Stimulated activated CD4-positive, alpha-beta T cell treated with anti-CD3 and anti-CD28 coated beads, Interleukin-4, amount 100 ng/mL, for 48 hours (primary cell): Measurements from ENCODE around the gene MGAT5.

ENCODE experiments used
- DNase-seq, 2 donors: peaks; one replicate each; pipeline ENCODE4 v3.0.0-alpha.2; 2020; ENCODE audit warnings: low read depth in 2 of 2

MGAT5 gene

DNA sequence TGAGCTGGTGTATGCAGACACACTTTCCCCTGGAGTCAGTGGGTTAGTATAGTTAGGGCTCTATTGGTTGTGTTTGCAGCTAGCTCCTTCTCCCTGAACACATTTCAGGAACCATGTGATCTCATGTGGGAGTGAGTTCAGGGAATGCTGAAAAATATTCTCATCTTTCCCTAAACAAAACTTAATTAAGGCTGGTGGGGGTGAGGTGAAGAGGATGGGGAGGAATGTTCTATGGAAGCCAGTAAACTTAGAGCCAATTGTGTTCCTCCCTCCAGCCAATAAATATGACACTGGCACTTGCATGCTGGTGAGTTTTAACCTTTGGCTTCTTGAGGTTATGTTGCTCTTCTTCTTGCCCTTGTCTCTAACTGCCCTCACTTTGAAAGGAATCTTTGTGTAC, 952 bp downstream of the MGAT5 start:
- DNase-seq, result no peak

DNA sequence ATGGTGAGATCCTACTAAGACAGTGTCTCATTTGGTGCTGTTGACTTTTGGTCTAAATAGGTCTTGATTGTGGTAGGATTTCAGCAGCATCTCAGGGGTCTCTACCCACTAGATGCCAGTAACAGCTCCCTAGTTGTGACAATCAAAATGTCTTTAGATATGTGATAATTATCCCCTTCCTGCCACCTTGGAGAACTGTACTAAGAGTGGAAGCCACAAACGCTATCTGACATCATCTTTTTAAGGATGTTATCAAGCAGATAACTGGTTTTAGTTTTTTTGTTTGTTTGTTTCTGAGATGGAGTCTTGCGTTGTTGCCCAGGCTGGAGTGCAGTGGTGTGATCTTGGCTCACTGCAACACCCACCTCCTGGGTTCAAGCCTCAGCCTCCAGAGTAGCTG, 3.1 kb downstream of the MGAT5 start:
- DNase-seq, result no peak

DNA sequence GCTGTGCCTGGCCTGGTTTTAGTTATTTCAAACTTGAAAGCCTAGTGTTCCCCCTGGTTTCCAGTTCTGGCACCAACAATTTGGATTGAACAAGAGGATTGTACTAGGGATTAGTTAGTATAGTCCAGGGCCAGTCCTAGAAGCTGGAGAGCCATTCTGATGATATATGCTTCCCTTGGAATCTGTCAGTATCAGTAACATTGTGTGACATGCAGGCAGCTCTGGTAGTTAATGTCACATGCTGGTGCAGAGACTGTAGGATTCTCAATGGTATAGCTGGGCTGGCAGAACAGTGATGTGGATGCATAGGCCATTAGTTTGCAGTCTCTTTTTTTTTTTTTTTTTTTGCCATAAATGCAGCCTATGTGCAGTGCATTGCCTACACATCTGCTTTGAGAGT, 3.6 kb downstream of the MGAT5 start:
- DNase-seq, result no peak

DNA sequence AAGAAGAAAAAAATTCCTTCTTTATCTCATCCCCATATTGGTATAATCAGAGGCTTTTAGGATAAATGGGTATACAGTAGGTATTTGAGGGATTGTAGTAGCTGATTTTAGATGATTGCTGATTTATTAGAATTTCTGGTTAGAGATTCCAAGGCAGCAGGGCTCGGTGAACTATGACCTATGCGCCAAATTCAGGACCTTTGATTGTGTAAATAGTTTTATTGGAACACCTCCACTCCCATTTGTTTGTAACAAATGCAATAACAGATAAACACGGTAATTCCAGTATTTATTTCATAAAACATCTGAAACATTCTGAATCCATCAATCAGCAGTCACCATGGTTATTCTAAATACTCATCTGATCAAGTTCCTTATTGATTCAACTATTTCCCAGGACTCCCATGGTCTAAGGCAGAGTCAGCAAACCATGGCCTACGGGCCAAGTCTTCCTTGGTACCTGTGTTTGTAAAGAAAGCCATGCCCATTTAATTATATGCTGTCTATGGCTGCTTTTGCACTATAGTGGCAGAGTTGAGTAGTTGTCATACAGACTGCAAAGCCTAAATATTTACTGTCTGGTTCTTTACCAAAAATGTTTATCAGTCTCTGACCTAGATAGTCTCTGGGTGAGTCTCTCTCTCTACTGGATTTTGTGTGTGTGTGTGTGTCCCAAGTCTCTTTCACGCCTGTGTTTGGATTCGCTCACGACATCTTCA, 4.3 kb downstream of the MGAT5 start:
- no peak for DNase-seq

DNA sequence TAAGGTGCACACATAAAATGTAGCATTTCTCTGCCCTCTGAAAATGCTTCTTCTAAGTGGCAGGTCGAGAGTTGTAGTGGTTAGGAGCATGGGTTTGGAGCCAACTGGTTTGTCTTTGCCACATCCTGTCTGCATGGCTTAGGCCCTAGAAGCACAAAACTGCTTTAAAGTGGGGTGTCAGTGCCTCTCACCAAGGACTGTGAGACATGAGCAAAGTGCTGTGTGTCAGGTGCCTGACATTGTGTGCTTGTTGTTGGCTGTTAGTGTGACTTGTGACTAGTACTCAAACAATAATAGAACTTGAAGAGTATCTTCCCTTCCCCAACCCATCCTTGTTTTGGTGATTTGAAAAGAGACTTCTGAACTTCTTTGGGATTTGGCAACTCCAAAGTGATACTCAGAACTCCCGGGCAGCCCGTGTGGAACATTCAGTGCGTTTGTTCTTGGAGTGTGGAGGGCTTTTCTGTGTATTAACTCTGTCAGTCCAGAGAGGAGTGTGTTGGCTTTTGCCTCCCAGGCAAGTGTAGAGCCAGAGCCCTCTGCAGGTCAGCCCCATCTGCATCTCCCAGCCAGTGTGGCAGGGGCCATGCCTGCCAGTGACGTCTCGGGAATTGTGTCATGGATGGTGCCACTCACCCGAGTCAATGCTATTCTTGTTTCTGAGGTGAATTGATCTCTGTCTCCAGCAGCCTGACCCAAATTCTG, 5.0 kb downstream of the MGAT5 start:
- no peak for DNase-seq

DNA sequence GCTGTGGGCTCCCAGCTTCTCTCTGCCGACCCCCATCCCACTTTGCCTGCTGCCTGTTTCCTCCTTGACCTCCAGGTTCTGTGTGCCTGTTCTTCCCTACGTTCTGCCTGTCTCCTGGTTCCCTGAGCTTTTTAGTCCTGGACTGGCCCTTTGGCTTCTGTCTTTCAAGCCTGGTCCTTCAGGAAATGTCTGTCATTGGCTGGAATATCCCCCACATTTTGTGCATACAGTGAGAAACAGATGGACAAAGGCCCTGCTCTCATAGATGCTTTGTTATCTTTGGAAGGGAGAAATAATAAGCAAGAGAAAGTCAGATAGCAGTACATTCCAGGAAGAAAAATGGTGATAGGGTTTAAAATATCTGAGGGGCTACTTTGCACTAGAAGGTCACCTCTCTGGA, 5.7 kb downstream of the MGAT5 start:
- DNase-seq, result no peak

DNA sequence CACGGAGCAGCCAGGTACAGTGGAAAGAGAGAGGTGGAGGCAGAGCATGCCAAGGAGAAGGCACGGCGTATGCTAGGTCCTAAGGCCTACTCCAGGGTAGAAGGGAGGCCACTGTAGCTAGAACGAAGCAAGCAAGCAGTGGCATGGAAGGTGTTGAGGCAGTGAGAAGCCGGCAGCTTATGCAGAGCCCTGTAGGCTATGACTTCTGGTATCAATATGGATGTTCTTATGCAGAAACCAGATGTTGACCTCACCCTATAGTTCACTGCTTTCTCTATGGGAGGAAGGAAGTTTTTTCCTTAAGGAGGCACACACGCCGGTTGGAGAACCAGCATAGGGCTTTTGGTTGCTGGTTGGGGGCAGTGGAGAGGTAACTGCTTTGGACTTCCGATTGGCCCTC, 6.1 kb downstream of the MGAT5 start:
- no peak for DNase-seq

DNA sequence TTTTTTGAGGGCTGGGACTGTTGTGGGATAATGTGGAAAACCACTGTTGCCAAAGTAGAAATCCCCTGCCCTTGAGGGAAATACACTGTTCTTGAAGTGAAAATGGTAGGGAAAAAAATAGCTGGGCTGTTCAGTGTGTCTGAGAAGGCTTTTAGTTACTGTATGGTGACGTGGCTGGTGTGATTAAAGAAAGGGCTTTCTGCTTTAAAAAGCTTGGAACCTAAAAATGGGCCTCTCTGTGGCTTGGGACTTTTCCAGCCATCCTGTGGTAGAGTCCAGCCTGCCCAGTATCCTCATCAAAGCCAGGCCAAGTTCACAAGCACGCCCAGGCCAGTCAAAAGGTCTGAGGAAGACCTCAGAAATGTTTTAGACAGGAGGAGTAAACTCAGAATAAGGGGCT, 6.8 kb downstream of the MGAT5 start:
- DNase-seq, result no peak

DNA sequence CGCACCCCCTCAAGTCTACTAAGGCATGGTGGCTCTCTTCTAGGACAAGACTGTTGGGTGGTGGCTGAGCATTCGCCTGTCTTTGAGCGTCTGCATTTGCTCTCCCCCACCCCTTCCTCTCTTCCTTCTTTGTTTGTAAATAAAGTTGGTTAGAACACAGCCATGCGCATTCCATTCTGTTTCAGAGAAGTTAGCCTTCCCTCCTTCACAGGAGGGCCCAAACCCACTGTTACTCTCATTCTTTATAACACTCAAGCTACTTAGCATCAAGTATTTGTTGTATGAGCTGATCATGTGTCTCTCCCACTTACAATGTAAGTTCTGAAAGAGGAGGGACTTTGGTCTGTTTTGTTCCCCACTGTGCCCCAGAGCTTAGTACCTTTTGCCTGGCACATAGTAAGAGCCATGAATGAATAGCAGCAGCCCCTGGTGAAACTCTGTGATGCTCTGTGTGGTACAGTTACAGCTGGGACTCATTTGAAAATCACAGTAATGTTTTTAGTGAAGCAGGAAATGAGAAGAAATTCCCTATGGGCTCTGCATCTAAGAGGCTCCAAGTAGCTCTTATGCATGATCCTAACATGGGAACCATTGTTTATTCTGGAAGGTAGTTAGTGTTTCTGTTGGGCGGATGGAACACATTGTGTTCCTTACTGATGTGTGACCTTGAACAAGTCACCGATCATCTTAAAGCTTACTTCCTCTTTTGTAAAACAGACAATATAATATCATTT, 7.7 kb downstream of the MGAT5 start:
- no peak for DNase-seq

DNA sequence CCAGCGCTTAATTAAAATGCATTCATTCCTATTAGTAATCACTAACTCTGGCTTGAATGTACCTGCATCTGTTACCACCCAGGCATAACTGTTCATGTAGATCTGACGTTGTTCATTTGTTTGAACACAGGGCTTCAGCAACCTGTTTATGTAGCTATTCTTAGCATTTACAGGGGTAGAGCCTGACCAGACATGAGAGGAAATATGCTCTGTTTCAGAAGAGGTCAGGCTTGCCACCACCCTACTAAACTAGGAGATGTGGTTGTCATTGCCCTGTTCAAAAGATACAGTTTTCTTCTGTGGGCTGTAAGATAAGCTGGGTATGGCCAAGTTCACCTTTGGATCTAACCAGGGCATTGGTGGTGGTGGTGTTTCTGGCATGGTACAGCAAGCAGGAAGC, 8.8 kb downstream of the MGAT5 start:
- DNase-seq, result no peak

DNA sequence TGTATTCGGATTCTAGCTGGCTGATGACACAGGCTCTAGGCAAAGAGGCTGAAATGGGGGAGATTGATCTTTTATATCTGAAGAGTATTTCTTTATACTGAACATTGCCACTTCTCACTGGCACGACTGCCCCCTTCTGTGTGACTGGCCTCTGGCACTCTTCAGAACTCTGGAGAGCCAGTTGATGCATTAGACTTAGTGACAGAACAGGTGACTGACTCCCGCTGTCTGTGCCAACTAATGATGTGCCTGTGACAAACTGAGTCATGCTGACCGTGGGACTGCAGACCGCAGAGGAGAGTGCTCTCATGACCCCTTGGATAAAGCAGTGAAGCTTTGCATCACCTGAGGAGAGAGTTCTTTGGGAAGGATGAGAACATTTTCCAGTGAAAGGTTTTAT, 14.4 kb downstream of the MGAT5 start:
- DNase-seq, result no peak

DNA sequence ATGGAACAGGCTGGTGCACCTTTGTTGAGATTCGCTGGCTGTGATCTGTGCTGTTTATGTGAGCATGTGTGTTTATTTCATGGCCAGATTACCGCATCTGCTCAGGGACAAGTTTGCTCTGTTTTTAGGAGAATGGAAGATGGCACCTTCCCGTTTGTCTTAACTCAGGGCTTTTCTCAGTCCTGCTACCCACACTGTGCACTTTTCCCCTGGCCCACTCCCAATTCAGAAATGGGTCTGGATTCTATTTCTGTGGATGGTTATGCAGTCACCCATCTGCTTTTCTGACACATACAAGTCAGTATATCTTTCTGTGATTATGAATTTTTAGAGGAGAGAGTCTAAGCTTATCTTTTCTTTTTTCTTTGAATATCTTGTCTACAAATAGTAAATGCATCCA, 15.4 kb downstream of the MGAT5 start:
- no peak for DNase-seq

DNA sequence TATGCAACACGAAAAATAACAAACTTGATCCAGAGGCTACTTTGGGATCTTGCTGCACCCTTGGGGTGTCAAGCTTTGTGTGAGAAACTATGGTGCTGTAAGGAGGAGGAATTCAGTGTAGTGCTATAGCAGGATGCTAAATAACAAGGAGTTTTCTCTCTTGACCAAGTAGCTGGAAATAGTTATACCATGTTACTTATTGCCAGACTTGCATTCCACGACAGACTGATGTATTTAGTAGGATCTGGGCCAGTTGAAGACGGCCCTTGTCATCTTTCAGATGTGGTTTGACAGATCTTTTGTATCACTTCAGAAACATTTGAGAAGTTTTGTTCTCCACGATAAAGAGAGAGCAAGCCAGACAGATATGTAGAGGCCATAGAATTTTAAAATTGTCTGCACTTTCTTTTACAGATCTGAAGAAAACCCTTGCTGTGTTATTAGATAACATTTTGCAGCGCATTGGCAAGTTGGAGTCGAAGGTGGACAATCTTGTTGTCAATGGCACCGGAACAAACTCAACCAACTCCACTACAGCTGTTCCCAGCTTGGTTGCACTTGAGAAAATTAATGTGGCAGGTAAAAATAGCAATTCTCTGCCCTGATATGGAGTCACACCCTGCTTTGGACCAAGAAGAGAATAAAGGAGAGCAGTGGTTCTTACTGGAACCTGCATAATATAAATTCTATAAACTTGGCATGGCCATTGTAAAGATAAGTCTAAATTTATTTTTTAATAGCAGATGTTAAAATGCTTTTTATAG, 16.3 kb downstream of the MGAT5 start:
- DNase-seq, result no peak

DNA sequence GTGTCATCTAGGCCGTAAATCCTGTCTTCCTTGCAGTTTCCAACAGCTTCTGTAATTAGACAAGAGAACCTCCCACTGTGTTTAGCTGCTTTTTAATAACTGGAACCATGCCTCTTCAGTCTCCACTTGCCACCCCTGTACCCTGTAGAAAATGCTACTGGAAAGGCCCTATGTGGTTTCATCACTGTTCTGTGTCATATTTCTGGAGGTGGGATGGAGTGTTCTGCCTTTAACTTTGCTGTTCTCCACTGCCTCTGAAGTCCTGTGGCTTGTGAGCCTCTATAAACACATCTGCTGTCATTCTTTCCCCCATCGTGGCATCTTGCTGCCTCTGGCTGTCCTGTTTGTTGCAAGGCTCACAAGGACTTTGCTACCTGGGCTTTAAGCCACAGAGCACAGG, 17.9 kb downstream of the MGAT5 start:
- DNase-seq, result no peak

DNA sequence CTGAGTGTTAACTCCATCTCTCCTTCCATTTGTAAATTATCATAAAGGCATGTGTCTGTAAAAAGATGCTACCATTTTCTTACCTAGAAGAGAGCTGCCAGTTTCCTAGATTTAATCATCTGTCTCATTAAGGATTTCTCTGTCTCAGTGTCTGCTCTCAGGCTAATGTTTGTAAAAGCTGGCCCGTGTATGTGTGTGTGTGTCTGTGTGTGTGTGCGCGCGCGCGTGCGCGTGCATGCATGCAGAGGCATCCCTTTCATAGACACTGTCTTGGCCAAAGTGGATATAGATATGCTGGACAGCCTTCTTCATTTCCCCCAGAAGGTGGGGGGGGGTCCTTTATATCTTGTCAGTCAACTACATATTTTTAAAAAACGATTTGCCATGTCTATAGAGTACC, 18.9 kb downstream of the MGAT5 start:
- DNase-seq, result no peak

DNA sequence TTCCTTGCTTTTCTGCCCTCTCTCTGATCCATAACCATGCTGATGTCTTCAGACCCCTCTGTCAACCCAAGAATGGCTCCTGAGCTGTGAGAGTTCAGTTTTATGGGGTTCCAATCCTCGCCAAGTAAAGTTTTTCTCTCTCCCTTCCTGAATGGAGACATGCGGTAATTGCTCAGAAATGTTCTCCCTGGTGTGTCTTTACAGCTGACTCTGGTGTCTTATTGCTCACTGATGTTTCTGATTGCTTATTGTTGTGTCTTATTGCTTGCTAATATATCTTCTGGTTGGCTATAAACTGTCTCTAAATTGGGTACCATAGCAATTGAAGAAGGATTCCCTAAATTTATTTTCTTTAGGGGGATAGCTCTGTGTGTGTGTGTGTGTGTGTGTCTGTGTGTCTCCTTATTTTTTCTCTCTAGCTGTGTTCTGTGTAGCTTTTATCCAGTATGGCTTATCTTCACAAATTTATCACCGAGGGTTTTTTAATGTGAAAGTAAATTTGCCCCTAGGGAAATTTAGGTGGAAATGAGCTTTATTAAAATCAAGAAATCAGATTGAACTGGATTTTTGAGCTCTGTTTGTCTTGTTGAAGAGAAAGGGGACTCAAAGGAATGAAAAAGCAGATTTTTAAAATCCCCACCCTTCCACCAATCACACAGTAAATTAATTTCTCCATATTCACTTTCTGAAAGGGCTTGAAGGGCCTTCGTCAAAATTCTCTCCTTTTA, 19.5 kb downstream of the MGAT5 start:
- DNase-seq, result no peak

DNA sequence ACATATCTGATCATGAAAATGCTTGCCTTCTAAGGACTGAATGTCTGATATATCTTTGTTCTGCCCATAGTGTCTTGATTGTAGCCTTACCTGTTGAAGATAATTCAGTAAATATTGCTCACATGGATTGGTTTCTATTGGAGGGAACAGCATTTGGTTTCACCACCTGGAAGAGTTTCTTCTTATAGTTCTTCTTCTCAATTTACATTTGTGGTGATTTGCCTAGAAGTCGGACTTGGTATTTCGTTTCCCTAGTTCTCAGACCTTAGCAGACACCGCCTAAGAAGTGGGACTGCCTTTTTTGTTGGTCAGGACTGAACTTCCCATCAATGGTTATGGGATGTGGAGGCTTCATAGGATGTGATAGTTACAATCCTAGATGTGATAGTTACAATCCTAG, 20.2 kb downstream of the MGAT5 start:
- no peak for DNase-seq

DNA sequence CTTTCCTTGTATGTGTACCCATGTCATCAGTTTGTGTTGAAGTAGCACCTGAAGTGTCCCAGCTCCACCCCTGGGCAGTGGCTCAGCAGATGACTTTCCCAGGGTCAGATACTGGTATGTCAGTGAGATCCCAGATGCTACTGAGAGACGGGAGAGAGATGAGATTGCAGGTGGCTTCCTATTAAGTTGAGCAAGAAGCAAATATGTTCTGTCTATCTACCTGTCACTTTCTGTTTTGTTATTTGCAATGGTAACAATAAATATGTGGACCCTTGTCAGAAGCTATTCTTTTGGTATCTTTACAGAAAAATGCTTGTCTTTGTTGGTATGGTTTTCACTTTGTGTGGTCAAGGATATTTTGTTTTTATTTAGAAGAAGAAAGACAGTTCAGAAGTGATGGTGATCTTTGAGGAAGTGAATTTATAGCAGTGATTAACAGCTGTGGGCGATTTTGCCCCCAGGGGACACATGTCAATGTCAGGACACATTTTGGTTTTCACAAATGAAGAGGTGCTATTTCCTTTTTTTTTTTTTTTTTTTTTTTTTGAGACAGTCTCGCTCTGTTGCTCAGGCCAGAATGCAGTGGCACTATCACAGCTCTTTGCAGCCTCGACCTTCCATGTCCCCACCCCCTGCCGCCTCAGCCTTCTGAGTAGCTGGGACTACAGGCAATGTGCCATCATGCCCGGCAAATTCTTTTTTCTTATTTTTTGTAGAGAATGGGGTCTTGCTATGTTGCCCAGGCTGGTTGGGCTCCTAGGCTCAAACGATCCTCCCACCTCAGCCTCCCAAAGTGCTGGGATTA, 21.4 kb downstream of the MGAT5 start:
- no peak for DNase-seq

DNA sequence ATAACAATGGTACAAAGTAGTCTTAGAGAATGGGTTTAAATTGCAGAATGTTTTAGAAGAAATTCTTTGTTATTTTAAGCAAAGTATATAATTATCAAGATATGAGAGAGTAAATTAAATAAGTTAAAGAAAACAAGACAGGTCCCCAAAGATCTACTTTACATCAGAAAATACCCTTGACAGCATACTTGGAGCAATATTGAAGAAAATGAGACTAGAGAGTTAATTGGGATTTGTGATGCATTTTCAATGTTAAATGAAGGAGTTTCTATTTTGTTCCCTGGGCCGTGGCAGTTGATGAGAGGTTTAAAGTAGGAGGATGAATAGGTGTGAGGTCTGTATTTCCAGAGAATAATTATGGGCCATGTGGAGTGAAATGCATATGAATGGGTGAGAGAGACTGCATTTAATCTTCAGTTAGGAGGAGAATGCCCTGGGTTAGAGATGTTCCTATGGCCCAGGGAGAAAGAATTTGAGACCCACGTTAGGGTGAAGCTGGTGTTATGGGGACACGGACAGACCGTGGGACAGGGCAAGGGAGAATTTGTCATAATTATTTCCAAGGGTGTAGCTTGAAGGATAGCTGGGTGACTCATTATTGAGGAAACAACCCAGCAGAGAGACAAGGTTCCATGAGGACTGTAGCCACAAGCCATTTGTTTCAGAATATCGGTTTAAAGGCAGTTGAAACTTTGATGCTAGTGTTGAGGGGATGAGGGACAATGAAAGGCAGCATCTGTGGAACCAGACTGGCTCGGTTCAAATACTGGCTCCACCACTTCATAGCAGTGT, 22.7 kb downstream of the MGAT5 start:
- no peak for DNase-seq

DNA sequence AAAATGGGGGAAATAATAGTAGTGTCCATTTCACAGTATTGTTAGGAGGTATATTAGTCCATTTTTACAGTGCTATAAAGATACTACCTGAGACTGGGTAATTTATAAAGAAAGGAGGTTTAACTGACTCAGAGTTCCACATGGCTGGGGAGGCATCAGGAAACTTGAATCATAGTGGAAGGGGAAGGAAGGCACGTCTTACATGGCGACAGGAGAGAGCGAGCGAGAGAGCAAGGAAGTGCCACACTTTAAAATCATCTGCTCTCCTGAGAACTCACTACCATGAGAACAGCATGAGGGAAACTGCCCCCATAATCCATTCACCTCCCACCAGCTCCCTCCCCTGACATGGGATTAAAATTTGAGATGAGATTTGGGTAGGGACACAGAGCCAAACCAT, 23.4 kb downstream of the MGAT5 start:
- no peak for DNase-seq
